Activated CD4-positive, alpha-beta T cell treated with anti-CD3 and anti-CD28 coated beads, Interleukin-2, amount 10 ng/mL, durations not matched to agents 24 days and 14 days (primary cell): ENCODE measurements around the gene TRPC4. TPM values are rescaled to one million over a fixed set of nuclear protein-coding genes. Genes with fewer than 3 reads are reported as not detected.
A peak's percentile ranks its signal among the peaks of the same experiment; 100 is the strongest.
"Not testable (repeated sequence)": the region's sequence is repeated elsewhere in the genome, so short reads cannot be mapped to it uniquely, and the experiment has no call there.

Experiments used
- DNase-seq: peaks from one replicate; pipeline ENCODE4 v3.0.0; 2022
- H3K27ac Mint-ChIP-seq: one replicate; pipeline ENCODE4 v1.8.0; 2022; ENCODE audit warnings: mild to moderate bottlenecking, mixed read lengths
- H3K27me3 Mint-ChIP-seq: one replicate; pipeline ENCODE4 v1.8.0; 2022; ENCODE audit warnings: mixed read lengths
- H3K36me3 Mint-ChIP-seq: one replicate; pipeline ENCODE4 v1.8.0; 2022; ENCODE audit warnings: low read depth, mild to moderate bottlenecking, mixed read lengths
- H3K4me1 Mint-ChIP-seq: one replicate; pipeline ENCODE4 v1.8.0; 2021; ENCODE audit warnings: mixed read lengths
- H3K4me3 Mint-ChIP-seq: one replicate; pipeline ENCODE4 v1.8.0; 2022; ENCODE audit warnings: mild to moderate bottlenecking, moderate library complexity, mixed read lengths
- H3K9me3 Mint-ChIP-seq: one replicate; pipeline ENCODE4 v1.8.0; 2021; ENCODE audit warnings: mixed read lengths
- intact Hi-C: fragments of 100-400 bp; cut with micrococcal nuclease; formaldehyde crosslinking; loops from one replicate; pipeline ENCODE4 v1.15.1; 2023
- total RNA-seq: library from RNA; stranded (reverse); gene quantifications from 2 replicates; pipeline ENCODE4 v1.2.3, GENCODE V29; 2022

Gene TRPC4
- total RNA-seq, 1 donor from 2014 or later, result not detected

DNA sequence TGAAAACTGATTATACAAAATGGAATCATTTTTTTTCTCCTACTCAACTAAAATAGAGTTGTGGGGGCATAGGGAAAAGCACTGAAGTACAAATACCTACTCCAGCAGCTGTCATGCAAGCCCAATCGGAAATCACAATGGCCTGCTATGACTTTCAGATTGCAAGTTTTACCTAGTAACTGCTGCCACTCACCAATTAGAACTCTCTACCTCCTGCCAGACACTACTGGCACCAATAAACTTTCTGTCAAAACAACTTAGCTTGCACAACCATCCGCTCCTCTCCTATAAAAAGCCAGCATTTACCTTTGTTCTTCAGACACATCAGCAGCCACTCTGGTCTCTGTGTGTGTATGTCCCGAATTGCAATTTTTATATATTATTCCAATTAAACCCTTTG is 9.3 kb upstream of the TRPC4 start:
- Mint-ChIP-seq H3K27me3 (no peaks in the 10 kb centered on the region), H3K4me1 (no peaks in the 10 kb centered on the region), H3K27ac (no peak overlapping the region), H3K4me3 (no peak overlapping the region), H3K36me3 (no peaks in the 10 kb centered on the region), H3K9me3 (no peaks in the 10 kb centered on the region)
- intact Hi-C loops, result no loop called here
- no peak for DNase-seq

DNA sequence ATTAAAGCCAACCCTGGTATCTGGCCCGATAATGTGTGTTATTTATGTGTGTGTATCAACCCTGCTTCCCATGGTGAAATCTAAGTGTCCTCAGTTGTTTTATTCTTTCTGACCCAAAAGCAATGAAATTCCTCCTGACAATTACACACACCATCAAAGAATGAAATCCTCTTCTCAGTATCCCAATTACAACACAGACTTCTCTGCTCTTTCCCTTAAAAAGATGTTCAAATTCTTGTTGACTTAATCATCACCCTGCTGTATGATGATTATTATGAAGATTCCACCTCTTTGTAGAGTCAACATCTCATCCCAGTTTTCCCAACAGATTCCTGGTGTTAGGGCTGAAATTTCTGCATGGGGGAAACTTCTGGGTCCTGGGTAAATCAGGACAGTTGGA is 8.9 kb upstream of the TRPC4 start:
- H3K4me3 Mint-ChIP-seq, result no peak overlapping the region
- DNase-seq, result no peak
- H3K36me3 Mint-ChIP-seq, result no peaks in the 10 kb centered on the region
- no peak overlapping the region for H3K27ac Mint-ChIP-seq
- intact Hi-C loops, result no loop called here
- H3K27me3 Mint-ChIP-seq, result no peaks in the 10 kb centered on the region
- H3K9me3 Mint-ChIP-seq, result no peaks in the 10 kb centered on the region
- H3K4me1 Mint-ChIP-seq, result no peaks in the 10 kb centered on the region

DNA sequence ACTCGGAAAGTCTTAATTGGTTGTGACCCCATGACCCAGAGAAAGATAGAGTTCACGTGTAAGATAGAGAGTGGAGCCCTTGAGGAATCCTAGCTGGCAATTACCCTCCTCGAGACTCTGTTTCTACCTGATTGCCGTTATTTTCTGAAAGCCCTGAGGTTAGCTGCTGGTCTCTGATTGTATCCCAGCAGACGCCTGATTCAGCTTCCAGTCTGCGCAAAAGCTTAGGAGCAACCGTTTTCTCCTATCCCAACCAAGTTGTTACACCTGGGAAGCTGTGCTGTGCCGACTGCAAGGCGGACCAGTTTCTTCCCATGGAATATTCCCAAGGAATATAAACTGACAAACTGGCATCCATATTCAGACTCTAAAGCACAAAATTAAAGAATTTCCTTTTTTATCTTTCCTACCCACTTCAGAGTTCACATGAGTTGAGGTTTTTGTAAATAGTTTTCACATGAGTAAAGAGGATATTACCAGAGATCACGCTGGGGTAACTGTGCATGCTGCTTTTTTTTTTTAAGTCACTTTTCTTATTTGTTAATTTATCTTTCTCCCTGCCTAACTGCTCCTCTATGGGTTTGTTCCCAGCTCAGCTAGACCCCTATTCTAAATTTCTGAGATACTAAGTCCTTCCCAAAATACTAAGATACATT is 1.5 kb upstream of the TRPC4 start:
- intact Hi-C loops, result no loop called here
- peaks cover 27% of the 10 kb centered on the region for H3K27me3 Mint-ChIP-seq
- H3K9me3 Mint-ChIP-seq, result no peaks in the 10 kb centered on the region
- H3K4me3 Mint-ChIP-seq, result no peak overlapping the region
- H3K36me3 Mint-ChIP-seq, result no peaks in the 10 kb centered on the region
- no peak overlapping the region for H3K27ac Mint-ChIP-seq
- no peak for DNase-seq
- peaks cover 3% of the 10 kb centered on the region for H3K4me1 Mint-ChIP-seq

DNA sequence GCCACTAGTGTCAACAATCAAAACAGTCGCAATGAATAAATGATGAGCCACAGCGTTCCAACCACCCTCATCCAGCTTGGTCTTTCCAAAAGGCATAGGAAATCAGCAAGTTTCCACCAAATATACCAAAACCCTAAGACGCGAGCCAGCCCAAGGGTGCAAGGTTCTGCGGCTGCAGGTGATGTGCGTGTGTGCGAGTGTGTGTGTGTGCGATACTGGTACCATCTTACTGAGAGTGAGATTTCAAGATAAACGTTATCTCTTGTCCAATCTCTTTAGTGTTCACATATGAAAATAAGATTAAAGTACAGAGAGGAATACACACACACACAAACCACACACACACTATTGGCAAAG is 895 bp upstream of the TRPC4 start:
- H3K4me1 Mint-ChIP-seq, result peaks cover 3% of the 10 kb centered on the region
- H3K27me3 Mint-ChIP-seq, result peaks cover 27% of the 10 kb centered on the region

DNA sequence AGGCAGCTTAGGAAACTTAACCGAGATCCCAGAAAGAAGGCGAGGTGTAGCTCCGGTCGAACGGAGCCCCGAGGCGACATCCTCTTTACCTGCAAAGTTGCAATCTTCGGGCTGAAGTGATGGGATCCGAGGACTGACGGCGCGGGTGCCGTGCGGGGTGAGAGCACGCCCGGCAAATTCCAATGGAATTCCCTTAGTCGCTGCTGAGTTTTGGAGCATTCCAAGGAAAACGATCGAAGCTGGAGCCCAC is 141 bp downstream of the TRPC4 start:
- Mint-ChIP-seq H3K4me3 (peak overlapping the region; percentile 21), H3K36me3 (no peaks in the 10 kb centered on the region), H3K9me3 (no peaks in the 10 kb centered on the region), H3K4me1 (peaks cover 3% of the 10 kb centered on the region), H3K27ac (no peak overlapping the region), H3K27me3 (peaks cover 27% of the 10 kb centered on the region)
- intact Hi-C loops, result no loop called here
- no peak for DNase-seq

More for the DNA sequence above, 895 bp upstream of the TRPC4 start:
- no peaks in the 10 kb centered on the region for H3K9me3 Mint-ChIP-seq
- no peaks in the 10 kb centered on the region for H3K36me3 Mint-ChIP-seq
- no peak overlapping the region for H3K4me3 Mint-ChIP-seq
- H3K27ac Mint-ChIP-seq, result no peak overlapping the region
- DNase-seq, result no peak
- intact Hi-C loops, result no loop called here

DNA sequence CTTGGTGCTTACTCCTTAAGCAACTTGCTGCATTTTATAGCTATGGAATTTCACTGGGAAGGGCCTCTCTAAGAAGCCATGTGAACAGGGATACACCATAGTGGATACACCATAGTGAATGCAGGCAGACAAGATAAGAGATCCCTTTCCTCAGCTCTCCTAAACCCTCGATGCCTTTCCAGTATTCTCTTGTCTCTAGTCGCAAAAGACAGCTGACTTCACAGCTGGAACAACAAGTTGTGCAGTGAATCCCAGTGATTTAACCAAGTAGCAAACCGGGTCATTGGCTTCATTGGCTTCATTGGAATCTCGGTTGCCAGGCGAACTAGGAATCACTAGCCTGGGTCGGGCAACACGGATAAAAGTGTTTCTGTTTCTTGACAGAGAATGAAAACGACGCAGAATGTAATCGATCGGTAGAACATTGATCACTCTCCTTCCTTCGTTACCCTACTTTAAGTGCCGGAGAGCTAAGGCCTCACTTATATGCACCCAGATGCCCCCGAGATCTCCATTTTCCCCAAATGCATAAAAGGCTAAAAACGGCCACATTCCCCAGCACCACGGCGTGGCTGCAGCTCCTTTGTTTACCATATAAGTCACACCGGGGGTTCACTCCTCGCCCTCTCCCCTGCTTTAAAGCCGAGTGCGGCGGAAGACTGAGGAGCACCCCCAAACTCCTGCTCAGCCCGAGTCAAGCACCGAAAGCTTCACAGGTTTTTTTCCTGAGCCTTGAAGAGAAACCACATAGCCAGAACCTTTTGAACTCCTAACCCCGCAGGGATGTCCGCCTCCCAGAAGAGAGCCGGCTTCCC is 674 bp downstream of the TRPC4 start:
- intact Hi-C loops, result no loop called here
- no peak for DNase-seq
- peaks cover 3% of the 10 kb centered on the region for H3K4me1 Mint-ChIP-seq
- no peaks in the 10 kb centered on the region for H3K36me3 Mint-ChIP-seq
- peak overlapping the region; percentile 12 for H3K27ac Mint-ChIP-seq
- H3K4me3 Mint-ChIP-seq, result peak overlapping the region; percentile 21
- no peaks in the 10 kb centered on the region for H3K9me3 Mint-ChIP-seq
- H3K27me3 Mint-ChIP-seq, result peaks cover 27% of the 10 kb centered on the region

DNA sequence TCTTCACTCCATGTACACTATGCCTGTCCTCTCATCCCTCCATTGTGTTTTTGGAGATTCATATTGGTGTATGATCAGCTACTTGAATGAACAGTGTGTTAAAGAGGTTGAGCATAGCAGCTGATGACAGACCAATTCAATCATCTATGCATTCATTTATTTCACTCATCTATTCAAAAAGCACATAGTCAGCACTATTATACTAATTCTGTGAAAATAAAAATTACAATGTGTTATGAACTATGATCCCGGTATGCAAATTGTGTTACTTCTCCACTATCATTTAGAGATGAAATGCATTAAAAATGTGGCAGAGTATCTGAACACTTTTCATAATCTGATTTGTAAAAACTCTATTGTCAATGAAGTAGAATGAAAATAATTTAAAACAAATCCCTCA is 5.9 kb downstream of the TRPC4 start:
- Mint-ChIP-seq H3K27me3 (peaks cover 5% of the 10 kb centered on the region), H3K9me3 (no peaks in the 10 kb centered on the region), H3K27ac (no peak overlapping the region), H3K4me3 (no peak overlapping the region), H3K4me1 (no peaks in the 10 kb centered on the region), H3K36me3 (no peaks in the 10 kb centered on the region)
- no peak for DNase-seq
- intact Hi-C loops, result no loop called here

DNA sequence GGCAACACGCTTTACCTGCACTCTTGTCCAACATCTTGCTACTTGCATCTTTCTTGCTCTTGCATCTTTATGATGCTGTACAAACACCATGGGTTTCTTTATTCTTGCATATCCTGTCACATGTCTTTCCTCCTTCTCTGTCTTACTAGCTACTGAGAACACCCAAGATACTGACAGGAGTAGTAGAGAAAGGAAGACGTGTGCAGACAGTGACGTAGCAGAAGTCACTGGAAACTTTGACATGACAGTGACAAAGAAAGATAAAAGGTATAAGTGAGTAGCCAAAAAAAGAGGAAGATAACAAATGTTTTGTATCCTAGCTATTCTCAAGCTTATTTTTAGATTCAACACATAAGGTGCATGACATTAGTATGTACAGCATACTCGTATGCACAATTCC is 34.2 kb downstream of the TRPC4 start:
- H3K36me3 Mint-ChIP-seq, result no peaks in the 10 kb centered on the region
- no peak for DNase-seq
- no peaks in the 10 kb centered on the region for H3K4me1 Mint-ChIP-seq
- H3K27me3 Mint-ChIP-seq, result no peaks in the 10 kb centered on the region
- intact Hi-C loops, result no loop called here
- H3K9me3 Mint-ChIP-seq, result peaks cover 4% of the 10 kb centered on the region
- H3K27ac Mint-ChIP-seq, result no peak overlapping the region
- H3K4me3 Mint-ChIP-seq, result no peak overlapping the region

DNA sequence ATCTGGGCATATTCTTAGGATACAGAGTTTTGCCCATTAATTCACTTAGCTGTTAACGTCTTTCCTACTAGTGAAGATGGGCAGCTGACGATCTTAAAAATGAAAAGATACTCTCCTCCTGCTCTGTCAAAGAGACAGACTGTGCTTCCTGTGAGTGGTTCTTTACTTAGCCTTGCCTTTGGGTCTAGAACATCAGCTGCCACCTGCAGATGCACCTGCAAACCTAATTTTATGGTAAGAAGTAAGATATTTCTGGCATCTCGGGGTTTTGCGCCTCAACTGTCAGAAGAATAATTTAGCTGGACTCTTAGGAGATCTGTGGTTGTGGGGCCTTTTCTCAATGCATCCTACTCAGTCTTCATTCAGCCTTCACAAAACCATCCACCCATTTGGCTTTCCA is 36.2 kb downstream of the TRPC4 start:
- Mint-ChIP-seq H3K4me3 (no peak overlapping the region), H3K4me1 (no peaks in the 10 kb centered on the region), H3K27me3 (no peaks in the 10 kb centered on the region), H3K9me3 (peaks cover 4% of the 10 kb centered on the region), H3K27ac (no peak overlapping the region), H3K36me3 (no peaks in the 10 kb centered on the region)
- intact Hi-C loops, result no loop called here
- no peak for DNase-seq

DNA sequence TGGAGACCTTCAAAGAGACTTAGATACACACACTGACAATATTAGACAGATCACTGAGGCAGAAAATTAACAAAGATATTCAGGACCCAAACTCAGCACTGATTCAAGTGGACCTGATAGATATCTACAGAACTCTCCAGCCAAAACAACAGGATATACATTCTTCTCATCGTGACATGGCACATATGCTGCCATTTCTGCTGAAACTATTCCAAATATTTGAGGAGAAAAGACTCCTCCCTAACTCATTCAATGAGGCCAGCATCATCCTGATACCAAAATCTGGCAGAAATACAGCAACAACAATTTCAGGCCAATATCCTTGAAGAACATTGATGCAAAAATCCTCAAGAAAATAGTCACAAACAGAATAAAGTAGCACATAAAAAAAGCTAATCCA is 53.3 kb downstream of the TRPC4 start:
- Mint-ChIP-seq H3K4me1 (no peaks in the 10 kb centered on the region), H3K27me3 (no peaks in the 10 kb centered on the region), H3K27ac (no peak overlapping the region), H3K36me3 (no peaks in the 10 kb centered on the region), H3K4me3 (no peak overlapping the region), H3K9me3 (peaks cover 14% of the 10 kb centered on the region)
- intact Hi-C loops, result no loop called here
- DNase-seq, result no peak

DNA sequence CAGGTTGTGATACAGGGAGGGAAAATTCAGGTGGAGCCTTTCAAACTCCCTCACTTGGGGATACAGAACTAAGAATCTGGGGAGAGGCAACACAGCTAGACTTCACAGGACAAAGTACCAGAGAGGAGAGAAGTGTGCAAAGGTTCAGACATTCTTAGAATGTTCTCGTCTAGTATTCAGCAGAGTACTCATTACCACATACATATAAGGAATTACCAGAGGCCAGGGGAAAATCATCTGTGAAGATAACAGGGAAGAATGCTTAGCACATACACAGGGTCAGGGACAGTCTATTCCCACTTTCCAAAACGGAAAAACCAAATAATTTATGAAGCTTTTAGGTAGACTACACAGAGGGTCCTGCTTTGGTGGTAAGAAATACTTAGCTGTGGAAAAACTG is 58.1 kb downstream of the TRPC4 start:
- Mint-ChIP-seq H3K4me1 (no peaks in the 10 kb centered on the region), H3K9me3 (no peaks in the 10 kb centered on the region), H3K27me3 (no peaks in the 10 kb centered on the region), H3K36me3 (no peaks in the 10 kb centered on the region), H3K27ac (no peak overlapping the region), H3K4me3 (no peak overlapping the region)
- no peak for DNase-seq
- intact Hi-C loops, result no loop called here

DNA sequence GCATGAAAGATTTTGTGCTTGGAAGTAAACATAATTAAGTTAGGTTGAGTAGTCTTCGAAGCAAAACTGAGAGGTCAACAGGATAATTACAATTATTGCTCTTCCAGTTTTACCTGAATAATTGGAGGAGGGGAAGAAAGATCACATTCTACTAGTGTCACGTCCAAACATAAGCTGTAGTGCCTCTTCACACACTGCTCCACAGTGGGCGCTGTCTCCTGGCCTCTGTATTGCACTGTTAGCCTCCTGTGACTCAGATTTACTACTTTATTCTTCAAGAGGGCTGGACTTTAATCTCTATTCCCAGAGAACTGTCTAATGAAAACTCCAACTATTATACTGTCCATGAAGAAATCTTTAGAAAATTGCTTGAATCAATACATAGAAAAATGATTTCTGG is 62.9 kb downstream of the TRPC4 start:
- intact Hi-C loops, result no loop called here
- no peak overlapping the region for H3K27ac Mint-ChIP-seq

DNA sequence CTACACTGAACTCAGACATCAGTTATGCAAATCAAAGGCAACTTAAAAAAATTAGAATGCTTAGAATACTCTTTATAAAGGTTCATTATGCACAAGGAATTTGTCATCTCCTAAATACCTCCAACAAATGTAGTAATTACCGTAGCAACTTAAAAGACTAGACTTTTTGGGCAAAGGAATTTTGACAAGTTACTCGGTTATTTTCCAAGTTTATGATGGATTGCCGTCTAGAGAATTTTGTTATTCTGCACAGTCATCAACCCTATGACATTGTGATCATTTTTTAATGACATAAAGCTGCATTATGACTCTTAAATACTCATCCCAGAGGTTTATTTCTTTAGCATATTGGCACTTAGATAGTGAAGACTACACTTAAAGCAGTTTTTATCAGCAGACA is 71.9 kb downstream of the TRPC4 start:
- intact Hi-C loops, result no loop called here
- DNase-seq, result no peak
- H3K36me3 Mint-ChIP-seq, result no peaks in the 10 kb centered on the region
- H3K27me3 Mint-ChIP-seq, result no peaks in the 10 kb centered on the region
- H3K27ac Mint-ChIP-seq, result no peak overlapping the region
- no peaks in the 10 kb centered on the region for H3K4me1 Mint-ChIP-seq
- H3K9me3 Mint-ChIP-seq, result no peaks in the 10 kb centered on the region
- no peak overlapping the region for H3K4me3 Mint-ChIP-seq

More for the DNA sequence above, 62.9 kb downstream of the TRPC4 start:
- DNase-seq, result no peak
- Mint-ChIP-seq H3K36me3 (no peaks in the 10 kb centered on the region), H3K9me3 (no peaks in the 10 kb centered on the region), H3K4me1 (no peaks in the 10 kb centered on the region), H3K27me3 (no peaks in the 10 kb centered on the region), H3K4me3 (no peak overlapping the region)

DNA sequence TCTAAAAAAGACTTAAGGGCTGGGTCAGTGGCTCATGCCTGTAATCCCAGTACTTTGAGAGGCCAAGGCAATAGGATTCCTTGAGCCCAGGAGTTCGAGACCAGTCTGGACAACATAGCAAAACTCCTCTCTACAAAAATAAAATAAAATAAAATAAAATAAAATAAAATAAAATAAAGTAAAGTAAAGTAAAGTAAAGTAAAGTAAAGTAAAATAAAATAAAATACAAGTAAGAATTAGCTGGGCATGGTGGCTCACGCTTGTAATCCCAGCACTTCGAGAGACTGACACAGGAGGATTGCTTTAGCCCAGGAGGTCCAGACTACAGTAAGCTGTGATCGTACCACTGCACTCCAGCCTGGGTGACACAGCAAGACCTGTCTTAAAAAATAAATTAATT is 72.8 kb downstream of the TRPC4 start:
- intact Hi-C loops, H3K27me3 Mint-ChIP-seq, H3K4me3 Mint-ChIP-seq, H3K4me1 Mint-ChIP-seq, H3K9me3 Mint-ChIP-seq, H3K27ac Mint-ChIP-seq, H3K36me3 Mint-ChIP-seq, DNase-seq: not testable (repeated sequence)

DNA sequence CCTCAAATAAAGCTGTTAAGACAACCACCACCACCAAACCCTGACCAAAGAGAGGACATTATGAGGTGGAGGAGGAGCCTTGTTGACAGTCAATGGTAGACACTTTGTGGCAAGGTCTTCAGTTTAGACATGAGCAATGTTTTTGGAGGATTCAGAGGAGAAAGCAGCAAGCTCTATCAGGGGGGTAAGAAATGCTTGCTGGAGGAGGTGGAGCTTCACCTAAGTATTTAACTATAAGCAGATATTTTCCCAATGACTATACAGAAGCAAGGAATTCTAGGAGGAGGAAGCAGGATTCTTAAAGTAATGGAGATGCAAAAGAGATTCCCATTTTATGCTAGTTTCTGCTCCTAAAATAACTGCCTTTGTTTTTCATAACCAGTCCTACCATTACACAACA is 74.2 kb downstream of the TRPC4 start:
- Mint-ChIP-seq H3K4me3 (no peak overlapping the region), H3K27ac (no peak overlapping the region), H3K4me1 (no peaks in the 10 kb centered on the region), H3K27me3 (no peaks in the 10 kb centered on the region), H3K36me3 (no peaks in the 10 kb centered on the region), H3K9me3 (no peaks in the 10 kb centered on the region)
- intact Hi-C loops, result no loop called here
- DNase-seq, result no peak
